K562 (cell line): Measurements from ENCODE around the gene AGO4. TPM values are rescaled to one million over a fixed set of nuclear protein-coding genes. Genes with fewer than 3 reads are reported as not detected.

Source experiments
- ARHGAP35 ChIP-seq: fragments of 450-650 bp; IDR thresholded peaks from 2 replicates; pipeline ENCODE4 v1.6.1; 2018; ENCODE audit not compliant: partially characterized antibody
- BHLHE40 ChIP-seq: IDR thresholded peaks from 2 replicates; pipeline ENCODE4 v1.6.1; 2011; ENCODE audit warnings: low read length, improper control_type of control experiment
- ETV6 ChIP-seq, 3 experiments: fragments of 150-350 bp in 1 of 3; sonication (generic) in 1 of 3; formaldehyde crosslinking in 1 of 3; IDR thresholded peaks; 2 replicates each; pipeline versions ENCODE4 v1.6.1 to v1.8.0; 2014 to 2022; ENCODE audit warnings: borderline replicate concordance in 2 of 3, low read depth in 2 of 3, antibody characterized with exemption in 1 of 3, low read length in 1 of 3, mild to moderate bottlenecking in 1 of 3, missing genetic modification reagents in 1 of 3
- FOXP1 ChIP-seq: sonication (generic); formaldehyde crosslinking; IDR thresholded peaks from 2 replicates; pipeline ENCODE4 v1.8.0; 2022; ENCODE audit warnings: mild to moderate bottlenecking, missing genetic modification reagents
- JUNB ChIP-seq: fragments of 450-650 bp; formaldehyde crosslinking; conservative IDR thresholded peaks from 2 replicates; pipeline ENCODE4 v1.4.0; 2020; ENCODE audit warnings: mild to moderate bottlenecking
- POLR3A ChIP-seq: IDR thresholded peaks from 2 replicates; pipeline ENCODE4 v1.6.1; 2011; ENCODE audit warnings: borderline replicate concordance, mild to moderate bottlenecking, moderate library complexity; ENCODE audit not compliant: insufficient read length, insufficient read depth; ENCODE audit errors: extremely low read depth
- PTTG1 ChIP-seq: fragments of 450-650 bp; IDR thresholded peaks from 2 replicates; pipeline ENCODE4 v1.6.1; 2016; ENCODE audit warnings: low read depth, mild to moderate bottlenecking, missing genetic modification characterization, missing compliant biosample characterization
- STAT5B ChIP-seq: fragments of 250-450 bp; sonication (Bioruptor Pico); IDR thresholded peaks from 2 replicates; pipeline ENCODE4 v1.8.0; 2021; ENCODE audit warnings: mild to moderate bottlenecking, inconsistent platforms
- TBL1XR1 ChIP-seq, 2 experiments: IDR thresholded peaks; 2 replicates each; pipeline ENCODE4 v1.6.1; 2012; ENCODE audit warnings: improper control_type of control experiment in 2 of 2, low read length in 2 of 2, mild to moderate bottlenecking in 1 of 2
- TCF7L2 ChIP-seq: fragments of 150-350 bp; IDR thresholded peaks from 2 replicates; pipeline ENCODE4 v1.6.1; 2016; ENCODE audit warnings: low read depth, mild to moderate bottlenecking, low read length, moderate library complexity
- TCFL5 ChIP-seq: fragments of 250-450 bp; sonication (Bioruptor Pico); conservative IDR thresholded peaks from 2 replicates; pipeline ENCODE4 v1.6.1; 2021; ENCODE audit warnings: mild to moderate bottlenecking, moderate library complexity, matching md5 sums
- ZFPM2 ChIP-seq: fragments of 250-450 bp; sonication (Bioruptor Pico); IDR thresholded peaks from 2 replicates; pipeline ENCODE4 v1.5.1; 2022; ENCODE audit warnings: mild to moderate bottlenecking
- ZNF232 ChIP-seq: sonication (generic); formaldehyde crosslinking; IDR thresholded peaks from 2 replicates; pipeline ENCODE4 v1.8.0; 2022; ENCODE audit warnings: mild to moderate bottlenecking, missing genetic modification reagents
- ZNF551 ChIP-seq: fragments of 250-450 bp; sonication (Bioruptor Pico); IDR thresholded peaks from 2 replicates; pipeline ENCODE4 v1.5.0; 2021; ENCODE audit warnings: mild to moderate bottlenecking, moderate library complexity
- ZNF778 ChIP-seq: fragments of 450-650 bp; formaldehyde crosslinking; IDR thresholded peaks from 2 replicates; pipeline ENCODE4 v1.4.0; 2020; ENCODE audit warnings: mild to moderate bottlenecking, moderate library complexity
- polyA plus RNA-seq, 8 experiments: library from polyadenylated mRNA; depleted of rRNA in 4 of 8; stranded (reverse) in 5 of 8; unstranded in 3 of 8; fragments of >200 nt; fragmentation: Nextera tagmentation in 2 of 8; fragmentation: Illumina TruSeq in 1 of 8; extraction: Ambion mirVana in 2 of 8; extraction: Trizol in 1 of 8; gene quantifications; 2 replicates each; pipeline versions ENCODE4 v1.2.1 to v1.2.3, GENCODE V29; 2011 to 2014; ENCODE audit warnings: inconsistent platforms in 1 of 8, missing spikeins in 1 of 8
- total RNA-seq, 7 experiments: library from RNA; depleted of rRNA in 6 of 7; stranded (reverse); fragments of >200 nt in 6 of 7; fragmentation: Illumina TruSeq in 2 of 7; extraction: Trizol in 2 of 7; gene quantifications; 2 replicates each; pipeline versions ENCODE4 v1.2.1 to v1.2.3, GENCODE V29; 2011 to 2021; ENCODE audit warnings: low replicate concordance in 1 of 7
- TF ChIP-seq, protein P1 (sequence below): sonication (generic); formaldehyde crosslinking; IDR thresholded peaks from 2 replicates; pipeline ENCODE4 v1.8.0; 2022; ENCODE audit warnings: mild to moderate bottlenecking, missing genetic modification reagents, borderline replicate concordance
- TF ChIP-seq, protein P2 (sequence below): fragments of 250-450 bp; sonication (Bioruptor Pico); IDR thresholded peaks from 2 replicates; pipeline ENCODE4 v1.8.0; 2021; ENCODE audit warnings: moderate library complexity, mild to moderate bottlenecking, inconsistent platforms
- TF ChIP-seq, protein P3 (sequence below): sonication (generic); formaldehyde crosslinking; IDR thresholded peaks from 2 replicates; pipeline ENCODE4 v1.8.0; 2023; ENCODE audit warnings: missing genetic modification reagents, mild to moderate bottlenecking, borderline replicate concordance

The AGO4 gene
- total and polyA plus RNA-seq, 9 of the 15 experiments (the other 6 are each of a cell fraction or from before 2014, with no cell fraction given): 1.3 to 10.5 (median 6.5) TPM

- TF ChIP-seq, protein P1, sequence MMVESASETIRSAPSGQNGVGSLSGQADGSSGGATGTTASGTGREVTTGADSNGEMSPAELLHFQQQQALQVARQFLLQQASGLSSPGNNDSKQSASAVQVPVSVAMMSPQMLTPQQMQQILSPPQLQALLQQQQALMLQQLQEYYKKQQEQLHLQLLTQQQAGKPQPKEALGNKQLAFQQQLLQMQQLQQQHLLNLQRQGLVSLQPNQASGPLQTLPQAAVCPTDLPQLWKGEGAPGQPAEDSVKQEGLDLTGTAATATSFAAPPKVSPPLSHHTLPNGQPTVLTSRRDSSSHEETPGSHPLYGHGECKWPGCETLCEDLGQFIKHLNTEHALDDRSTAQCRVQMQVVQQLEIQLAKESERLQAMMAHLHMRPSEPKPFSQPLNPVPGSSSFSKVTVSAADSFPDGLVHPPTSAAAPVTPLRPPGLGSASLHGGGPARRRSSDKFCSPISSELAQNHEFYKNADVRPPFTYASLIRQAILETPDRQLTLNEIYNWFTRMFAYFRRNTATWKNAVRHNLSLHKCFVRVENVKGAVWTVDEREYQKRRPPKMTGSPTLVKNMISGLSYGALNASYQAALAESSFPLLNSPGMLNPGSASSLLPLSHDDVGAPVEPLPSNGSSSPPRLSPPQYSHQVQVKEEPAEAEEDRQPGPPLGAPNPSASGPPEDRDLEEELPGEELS (CRISPR knock-in tag): no peak; the same call in 1 of the 2 replicates
- TF ChIP-seq PTTG1 (no peak), JUNB (CRISPR knock-in tag) (no peak), FOXP1 (CRISPR knock-in tag) (peak; percentile 94), ETV6 (IDR thresholded peaks at IDR 0.05; ENCODE audit: borderline replicate concordance in 1 of 2, low read depth in 2 of 2, low read length in 1 of 2) (no peak), ETV6 (CRISPR knock-in tag; IDR thresholded peaks at IDR 0.05; ENCODE audit: borderline replicate concordance) (no peak), ZNF232 (0 out of 2 replicates have a peak, but pooled peaks have one; percentile 1), ZNF551 (CRISPR knock-in tag) (no peak), TBL1XR1 (IDR thresholded peaks at IDR 0.05; ENCODE audit: low read length in 2 of 2) (peak in 1 of 2 experiments; percentile 28; a peak in 1 of 4 replicates), ZFPM2 (CRISPR knock-in tag) (no peak), ZNF778 (CRISPR knock-in tag) (no peak), BHLHE40 (no peak), ARHGAP35 (no peak), TCFL5 (CRISPR knock-in tag) (no peak), STAT5B (no peak), TCF7L2 (no peak), POLR3A (no peak)
- TF ChIP-seq, protein P2, sequence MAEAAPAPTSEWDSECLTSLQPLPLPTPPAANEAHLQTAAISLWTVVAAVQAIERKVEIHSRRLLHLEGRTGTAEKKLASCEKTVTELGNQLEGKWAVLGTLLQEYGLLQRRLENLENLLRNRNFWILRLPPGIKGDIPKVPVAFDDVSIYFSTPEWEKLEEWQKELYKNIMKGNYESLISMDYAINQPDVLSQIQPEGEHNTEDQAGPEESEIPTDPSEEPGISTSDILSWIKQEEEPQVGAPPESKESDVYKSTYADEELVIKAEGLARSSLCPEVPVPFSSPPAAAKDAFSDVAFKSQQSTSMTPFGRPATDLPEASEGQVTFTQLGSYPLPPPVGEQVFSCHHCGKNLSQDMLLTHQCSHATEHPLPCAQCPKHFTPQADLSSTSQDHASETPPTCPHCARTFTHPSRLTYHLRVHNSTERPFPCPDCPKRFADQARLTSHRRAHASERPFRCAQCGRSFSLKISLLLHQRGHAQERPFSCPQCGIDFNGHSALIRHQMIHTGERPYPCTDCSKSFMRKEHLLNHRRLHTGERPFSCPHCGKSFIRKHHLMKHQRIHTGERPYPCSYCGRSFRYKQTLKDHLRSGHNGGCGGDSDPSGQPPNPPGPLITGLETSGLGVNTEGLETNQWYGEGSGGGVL (CRISPR knock-in tag): no peak
- TF ChIP-seq, protein P3, sequence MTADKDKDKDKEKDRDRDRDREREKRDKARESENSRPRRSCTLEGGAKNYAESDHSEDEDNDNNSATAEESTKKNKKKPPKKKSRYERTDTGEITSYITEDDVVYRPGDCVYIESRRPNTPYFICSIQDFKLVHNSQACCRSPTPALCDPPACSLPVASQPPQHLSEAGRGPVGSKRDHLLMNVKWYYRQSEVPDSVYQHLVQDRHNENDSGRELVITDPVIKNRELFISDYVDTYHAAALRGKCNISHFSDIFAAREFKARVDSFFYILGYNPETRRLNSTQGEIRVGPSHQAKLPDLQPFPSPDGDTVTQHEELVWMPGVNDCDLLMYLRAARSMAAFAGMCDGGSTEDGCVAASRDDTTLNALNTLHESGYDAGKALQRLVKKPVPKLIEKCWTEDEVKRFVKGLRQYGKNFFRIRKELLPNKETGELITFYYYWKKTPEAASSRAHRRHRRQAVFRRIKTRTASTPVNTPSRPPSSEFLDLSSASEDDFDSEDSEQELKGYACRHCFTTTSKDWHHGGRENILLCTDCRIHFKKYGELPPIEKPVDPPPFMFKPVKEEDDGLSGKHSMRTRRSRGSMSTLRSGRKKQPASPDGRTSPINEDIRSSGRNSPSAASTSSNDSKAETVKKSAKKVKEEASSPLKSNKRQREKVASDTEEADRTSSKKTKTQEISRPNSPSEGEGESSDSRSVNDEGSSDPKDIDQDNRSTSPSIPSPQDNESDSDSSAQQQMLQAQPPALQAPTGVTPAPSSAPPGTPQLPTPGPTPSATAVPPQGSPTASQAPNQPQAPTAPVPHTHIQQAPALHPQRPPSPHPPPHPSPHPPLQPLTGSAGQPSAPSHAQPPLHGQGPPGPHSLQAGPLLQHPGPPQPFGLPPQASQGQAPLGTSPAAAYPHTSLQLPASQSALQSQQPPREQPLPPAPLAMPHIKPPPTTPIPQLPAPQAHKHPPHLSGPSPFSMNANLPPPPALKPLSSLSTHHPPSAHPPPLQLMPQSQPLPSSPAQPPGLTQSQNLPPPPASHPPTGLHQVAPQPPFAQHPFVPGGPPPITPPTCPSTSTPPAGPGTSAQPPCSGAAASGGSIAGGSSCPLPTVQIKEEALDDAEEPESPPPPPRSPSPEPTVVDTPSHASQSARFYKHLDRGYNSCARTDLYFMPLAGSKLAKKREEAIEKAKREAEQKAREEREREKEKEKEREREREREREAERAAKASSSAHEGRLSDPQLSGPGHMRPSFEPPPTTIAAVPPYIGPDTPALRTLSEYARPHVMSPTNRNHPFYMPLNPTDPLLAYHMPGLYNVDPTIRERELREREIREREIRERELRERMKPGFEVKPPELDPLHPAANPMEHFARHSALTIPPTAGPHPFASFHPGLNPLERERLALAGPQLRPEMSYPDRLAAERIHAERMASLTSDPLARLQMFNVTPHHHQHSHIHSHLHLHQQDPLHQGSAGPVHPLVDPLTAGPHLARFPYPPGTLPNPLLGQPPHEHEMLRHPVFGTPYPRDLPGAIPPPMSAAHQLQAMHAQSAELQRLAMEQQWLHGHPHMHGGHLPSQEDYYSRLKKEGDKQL (CRISPR knock-in tag): no peak
Observed at GRCh38 chr1:35769188-35769758, 38.5 kb upstream of the AGO4 start (continued).
